HL-60 (cell line): ENCODE measurements around the gene MAP3K1.

Experiments used
- DNase-seq, 2 experiments: peaks; one replicate each; pipeline ENCODE4 v3.0.0-alpha.2; 2010 to 2020; ENCODE audit warnings: low read depth in 1 of 2, low spot score in 1 of 2
- H3K27ac ChIP-seq: fragments of 250-450 bp; sonication (Bioruptor Pico); replicated peaks from 2 replicates; pipeline ENCODE4 v1.5.1; 2020; ENCODE audit warnings: mild to moderate bottlenecking, moderate library complexity
- H3K27me3 ChIP-seq: fragments of 250-450 bp; sonication (Bioruptor Pico); 2 replicates; pipeline ENCODE4 v1.5.1; 2021; ENCODE audit warnings: mild to moderate bottlenecking, moderate library complexity; ENCODE audit not compliant: insufficient read depth, poor library complexity, severe bottlenecking
- H3K4me3 ChIP-seq: replicated peaks from 2 replicates; pipeline ENCODE4 v1.5.1; 2011; ENCODE audit warnings: mild to moderate bottlenecking, control low read depth, low read length; ENCODE audit not compliant: insufficient read depth
- GABPA ChIP-seq: IDR thresholded peaks from 2 replicates; pipeline ENCODE4 v1.6.1; 2012; ENCODE audit warnings: low read depth
- POLR2AphosphoS5 ChIP-seq: IDR thresholded peaks from 2 replicates; pipeline ENCODE4 v1.6.1; 2012; ENCODE audit warnings: low read depth
- SPI1 ChIP-seq: IDR thresholded peaks from 2 replicates; pipeline ENCODE4 v1.6.1; 2012; ENCODE audit warnings: low read depth, mild to moderate bottlenecking, borderline replicate concordance
- TF ChIP-seq, protein P1 (sequence below): IDR thresholded peaks from 2 replicates; pipeline ENCODE4 v1.6.1; 2012; ENCODE audit warnings: low read depth; ENCODE audit not compliant: insufficient replicate concordance
- TF ChIP-seq, protein P2 (sequence below): IDR thresholded peaks from one replicate; pipeline ENCODE4 v1.5.1; 2011; ENCODE audit warnings: low read length, control low read depth, inconsistent platforms; ENCODE audit not compliant: insufficient read depth

MAP3K1 gene

DNA sequence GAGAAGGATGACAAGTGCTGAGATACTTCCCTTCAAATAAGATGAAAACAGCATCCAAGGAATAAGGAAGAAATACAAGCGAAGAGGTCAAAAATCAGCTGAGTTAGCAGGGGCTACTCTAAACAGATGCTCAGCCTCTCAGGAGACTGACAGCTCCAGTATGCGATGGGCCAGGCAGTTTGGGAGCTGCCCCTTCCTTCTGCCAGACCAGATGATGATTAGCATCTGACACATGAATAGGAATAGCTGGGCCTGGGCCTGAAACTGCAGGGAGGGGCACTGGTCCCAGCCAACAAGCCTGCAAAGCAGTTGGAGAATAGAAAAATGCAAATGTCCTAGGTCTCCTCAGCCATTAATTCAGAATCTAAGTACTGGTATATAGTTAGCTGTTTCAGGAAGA lies 13.1 kb upstream of the MAP3K1 start:
- H3K27ac ChIP-seq: no peak overlapping the region
- H3K27me3 ChIP-seq: no peaks in the 10 kb centered on the region
- no peak for DNase-seq
- TF ChIP-seq, protein P1, sequence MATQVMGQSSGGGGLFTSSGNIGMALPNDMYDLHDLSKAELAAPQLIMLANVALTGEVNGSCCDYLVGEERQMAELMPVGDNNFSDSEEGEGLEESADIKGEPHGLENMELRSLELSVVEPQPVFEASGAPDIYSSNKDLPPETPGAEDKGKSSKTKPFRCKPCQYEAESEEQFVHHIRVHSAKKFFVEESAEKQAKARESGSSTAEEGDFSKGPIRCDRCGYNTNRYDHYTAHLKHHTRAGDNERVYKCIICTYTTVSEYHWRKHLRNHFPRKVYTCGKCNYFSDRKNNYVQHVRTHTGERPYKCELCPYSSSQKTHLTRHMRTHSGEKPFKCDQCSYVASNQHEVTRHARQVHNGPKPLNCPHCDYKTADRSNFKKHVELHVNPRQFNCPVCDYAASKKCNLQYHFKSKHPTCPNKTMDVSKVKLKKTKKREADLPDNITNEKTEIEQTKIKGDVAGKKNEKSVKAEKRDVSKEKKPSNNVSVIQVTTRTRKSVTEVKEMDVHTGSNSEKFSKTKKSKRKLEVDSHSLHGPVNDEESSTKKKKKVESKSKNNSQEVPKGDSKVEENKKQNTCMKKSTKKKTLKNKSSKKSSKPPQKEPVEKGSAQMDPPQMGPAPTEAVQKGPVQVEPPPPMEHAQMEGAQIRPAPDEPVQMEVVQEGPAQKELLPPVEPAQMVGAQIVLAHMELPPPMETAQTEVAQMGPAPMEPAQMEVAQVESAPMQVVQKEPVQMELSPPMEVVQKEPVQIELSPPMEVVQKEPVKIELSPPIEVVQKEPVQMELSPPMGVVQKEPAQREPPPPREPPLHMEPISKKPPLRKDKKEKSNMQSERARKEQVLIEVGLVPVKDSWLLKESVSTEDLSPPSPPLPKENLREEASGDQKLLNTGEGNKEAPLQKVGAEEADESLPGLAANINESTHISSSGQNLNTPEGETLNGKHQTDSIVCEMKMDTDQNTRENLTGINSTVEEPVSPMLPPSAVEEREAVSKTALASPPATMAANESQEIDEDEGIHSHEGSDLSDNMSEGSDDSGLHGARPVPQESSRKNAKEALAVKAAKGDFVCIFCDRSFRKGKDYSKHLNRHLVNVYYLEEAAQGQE: no peak
- TF ChIP-seq, protein P2, sequence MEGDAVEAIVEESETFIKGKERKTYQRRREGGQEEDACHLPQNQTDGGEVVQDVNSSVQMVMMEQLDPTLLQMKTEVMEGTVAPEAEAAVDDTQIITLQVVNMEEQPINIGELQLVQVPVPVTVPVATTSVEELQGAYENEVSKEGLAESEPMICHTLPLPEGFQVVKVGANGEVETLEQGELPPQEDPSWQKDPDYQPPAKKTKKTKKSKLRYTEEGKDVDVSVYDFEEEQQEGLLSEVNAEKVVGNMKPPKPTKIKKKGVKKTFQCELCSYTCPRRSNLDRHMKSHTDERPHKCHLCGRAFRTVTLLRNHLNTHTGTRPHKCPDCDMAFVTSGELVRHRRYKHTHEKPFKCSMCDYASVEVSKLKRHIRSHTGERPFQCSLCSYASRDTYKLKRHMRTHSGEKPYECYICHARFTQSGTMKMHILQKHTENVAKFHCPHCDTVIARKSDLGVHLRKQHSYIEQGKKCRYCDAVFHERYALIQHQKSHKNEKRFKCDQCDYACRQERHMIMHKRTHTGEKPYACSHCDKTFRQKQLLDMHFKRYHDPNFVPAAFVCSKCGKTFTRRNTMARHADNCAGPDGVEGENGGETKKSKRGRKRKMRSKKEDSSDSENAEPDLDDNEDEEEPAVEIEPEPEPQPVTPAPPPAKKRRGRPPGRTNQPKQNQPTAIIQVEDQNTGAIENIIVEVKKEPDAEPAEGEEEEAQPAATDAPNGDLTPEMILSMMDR: no peak
- TF ChIP-seq SPI1 (no peak), GABPA (no peak)
- H3K4me3 ChIP-seq: no peak overlapping the region

GRCh38 chr5:56803025-56803424 lies 12.3 kb upstream of the MAP3K1 start:
- no peak for TF ChIP-seq POLR2AphosphoS5
- TF ChIP-seq SPI1: no peak
- TF ChIP-seq GABPA: no peak
- TF ChIP-seq, protein P1: no peak
- TF ChIP-seq, protein P2: no peak
- no peak overlapping the region for H3K4me3 ChIP-seq
- no peaks in the 10 kb centered on the region for H3K27me3 ChIP-seq
- no peak for DNase-seq
- no peak overlapping the region for H3K27ac ChIP-seq

GRCh38 chr5:56803894-56804293 lies 11.5 kb upstream of the MAP3K1 start:
- Histone ChIP-seq H3K27ac (no peak overlapping the region), H3K27me3 (no peaks in the 10 kb centered on the region), H3K4me3 (no peak overlapping the region)
- TF ChIP-seq GABPA (no peak), SPI1 (no peak), POLR2AphosphoS5 (no peak)
- TF ChIP-seq, protein P2: no peak
- TF ChIP-seq, protein P1: no peak
- no peak for DNase-seq
